Neutrophil (primary cell): Measurements from ENCODE around the gene TNFSF12.

Source experiments
- H3K27ac ChIP-seq: fragments of 200-600 bp; sonication (generic); 2 replicates; pipeline ENCODE4 v1.5.1; 2016; ENCODE audit warnings: mild to moderate bottlenecking, moderate library complexity
- H3K27me3 ChIP-seq: fragments of 200-600 bp; sonication (generic); 2 replicates; pipeline ENCODE4 v1.6.0; 2016; ENCODE audit warnings: mild to moderate bottlenecking
- H3K36me3 ChIP-seq: fragments of 200-600 bp; sonication (generic); 2 replicates; pipeline ENCODE4 v1.5.1; 2017
- H3K4me1 ChIP-seq, 2 experiments: fragments of 200-600 bp in 1 of 2; sonication (generic) in 1 of 2; 1 replicate in 1 of 2; 2 replicates in 1 of 2; pipeline versions ENCODE4 v1.5.1 to v1.6.1; 2013 to 2016; ENCODE audit warnings: low read depth in 1 of 2, low read length in 1 of 2, mild to moderate bottlenecking in 1 of 2, moderate library complexity in 1 of 2; ENCODE audit not compliant: control insufficient read depth in 1 of 2, insufficient read depth in 1 of 2
- H3K4me3 ChIP-seq, 2 experiments: fragments of 200-600 bp in 1 of 2; sonication (generic) in 1 of 2; 1 replicate in 1 of 2; 2 replicates in 1 of 2; pipeline ENCODE4 v1.5.1; 2013 to 2016; ENCODE audit warnings: low read depth in 1 of 2, low read length in 1 of 2, mild to moderate bottlenecking in 1 of 2, moderate library complexity in 1 of 2
- H3K9me3 ChIP-seq: fragments of 200-600 bp; sonication (generic); 2 replicates; pipeline ENCODE4 v1.5.1; 2016
- TF ChIP-seq, protein P1 (sequence below): fragments of 200-600 bp; sonication (generic); IDR thresholded peaks from 2 replicates; pipeline ENCODE4 v1.5.1; 2016; ENCODE audit warnings: antibody characterized with exemption

The TNFSF12 gene

DNA sequence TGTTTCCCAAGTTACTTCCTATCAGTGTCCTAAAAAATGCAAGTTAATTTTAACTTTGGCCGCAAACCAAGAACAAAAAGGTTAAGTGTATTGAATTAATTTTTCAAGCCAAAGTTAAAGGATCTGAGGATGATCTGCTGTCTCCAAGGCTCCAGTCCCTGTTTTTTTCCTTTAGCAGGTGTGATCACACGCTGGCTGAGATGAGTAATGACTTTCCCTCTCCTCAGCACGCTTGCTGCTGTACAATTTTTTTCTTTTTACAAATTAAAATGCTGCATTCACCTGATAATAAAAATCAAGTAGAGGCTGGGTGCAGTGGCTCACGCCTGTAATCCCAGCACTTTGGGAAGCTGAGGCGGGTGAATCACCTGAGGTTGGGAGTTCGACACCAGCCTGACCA, 3.9 kb upstream of the TNFSF12 start:
- Histone ChIP-seq H3K4me3 (no peak overlapping the region), H3K9me3 (no peaks in the 10 kb centered on the region), H3K4me1 (peaks cover 14 to 18% of the 10 kb centered on the region in 2 experiments), H3K27ac (no peak overlapping the region), H3K36me3 (no peaks in the 10 kb centered on the region), H3K27me3 (peaks cover 36% of the 10 kb centered on the region)
- TF ChIP-seq, protein P1, sequence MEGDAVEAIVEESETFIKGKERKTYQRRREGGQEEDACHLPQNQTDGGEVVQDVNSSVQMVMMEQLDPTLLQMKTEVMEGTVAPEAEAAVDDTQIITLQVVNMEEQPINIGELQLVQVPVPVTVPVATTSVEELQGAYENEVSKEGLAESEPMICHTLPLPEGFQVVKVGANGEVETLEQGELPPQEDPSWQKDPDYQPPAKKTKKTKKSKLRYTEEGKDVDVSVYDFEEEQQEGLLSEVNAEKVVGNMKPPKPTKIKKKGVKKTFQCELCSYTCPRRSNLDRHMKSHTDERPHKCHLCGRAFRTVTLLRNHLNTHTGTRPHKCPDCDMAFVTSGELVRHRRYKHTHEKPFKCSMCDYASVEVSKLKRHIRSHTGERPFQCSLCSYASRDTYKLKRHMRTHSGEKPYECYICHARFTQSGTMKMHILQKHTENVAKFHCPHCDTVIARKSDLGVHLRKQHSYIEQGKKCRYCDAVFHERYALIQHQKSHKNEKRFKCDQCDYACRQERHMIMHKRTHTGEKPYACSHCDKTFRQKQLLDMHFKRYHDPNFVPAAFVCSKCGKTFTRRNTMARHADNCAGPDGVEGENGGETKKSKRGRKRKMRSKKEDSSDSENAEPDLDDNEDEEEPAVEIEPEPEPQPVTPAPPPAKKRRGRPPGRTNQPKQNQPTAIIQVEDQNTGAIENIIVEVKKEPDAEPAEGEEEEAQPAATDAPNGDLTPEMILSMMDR: no peak

DNA sequence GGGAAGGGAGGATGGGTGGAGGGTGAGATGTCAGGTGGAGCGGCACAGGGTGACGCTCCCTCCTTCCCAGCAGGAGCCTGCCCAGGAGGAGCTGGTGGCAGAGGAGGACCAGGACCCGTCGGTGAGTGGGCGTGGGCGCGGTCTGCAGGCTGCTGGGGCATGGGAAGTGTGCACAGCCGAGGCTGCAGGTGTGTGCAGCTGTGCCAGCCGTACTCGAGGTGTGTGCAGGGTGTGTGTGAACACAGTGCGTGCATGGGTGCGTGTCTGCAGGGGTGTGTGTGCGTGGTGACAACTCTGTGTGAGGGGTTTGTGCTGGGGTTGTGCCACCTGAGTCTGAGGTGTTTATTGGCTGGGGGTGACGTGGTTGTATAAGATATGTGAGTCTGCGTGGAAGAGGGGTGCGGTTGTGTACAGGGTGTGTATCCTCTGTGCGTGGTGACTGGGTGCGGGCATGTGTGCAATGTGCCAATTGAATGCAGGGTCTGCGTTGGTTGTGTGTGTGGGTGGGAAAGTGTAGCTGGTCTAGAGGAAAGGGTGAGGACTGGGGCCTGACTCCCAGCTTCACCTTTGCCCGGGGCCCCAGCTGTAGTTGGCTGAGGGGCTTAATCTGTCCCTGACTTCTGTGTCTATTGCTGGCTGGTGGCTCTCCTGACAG, 670 bp downstream of the TNFSF12 start:
- peaks cover 34% of the 10 kb centered on the region for H3K27me3 ChIP-seq
- H3K9me3 ChIP-seq: no peaks in the 10 kb centered on the region
- peak overlapping the region; percentile 75 for H3K27ac ChIP-seq
- peaks cover 30 to 39% of the 10 kb centered on the region in 2 experiments for H3K4me1 ChIP-seq
- H3K4me3 ChIP-seq: peak overlapping the region; percentile 57 to 72
- TF ChIP-seq, protein P1: no peak
- no peaks in the 10 kb centered on the region for H3K36me3 ChIP-seq

DNA sequence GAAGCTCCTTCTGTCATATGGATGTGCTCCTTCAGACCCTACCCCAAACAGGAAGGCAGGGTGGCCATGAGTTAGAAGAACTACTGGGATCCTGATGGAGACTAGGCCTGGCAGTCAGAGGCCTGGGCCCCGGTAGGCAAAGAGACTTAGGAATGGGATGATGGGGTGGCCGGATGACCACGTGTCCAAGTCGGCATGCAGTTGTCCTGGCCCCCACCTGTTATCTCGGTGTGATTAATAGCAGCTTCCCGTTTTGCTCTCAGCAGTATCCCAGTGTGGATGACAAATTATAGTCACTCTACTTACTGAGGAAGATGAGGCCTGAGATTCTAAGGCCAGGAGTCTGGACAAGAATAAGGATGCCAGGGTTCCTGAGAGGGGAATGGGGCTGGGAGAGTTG, 1.5 kb downstream of the TNFSF12 start:
- no peaks in the 10 kb centered on the region for H3K9me3 ChIP-seq
- no peak overlapping the region for H3K4me3 ChIP-seq
- TF ChIP-seq, protein P1: no peak
- peaks cover 30 to 39% of the 10 kb centered on the region in 2 experiments for H3K4me1 ChIP-seq
- no peaks in the 10 kb centered on the region for H3K36me3 ChIP-seq
- H3K27ac ChIP-seq: no peak overlapping the region
- peaks cover 34% of the 10 kb centered on the region for H3K27me3 ChIP-seq

DNA sequence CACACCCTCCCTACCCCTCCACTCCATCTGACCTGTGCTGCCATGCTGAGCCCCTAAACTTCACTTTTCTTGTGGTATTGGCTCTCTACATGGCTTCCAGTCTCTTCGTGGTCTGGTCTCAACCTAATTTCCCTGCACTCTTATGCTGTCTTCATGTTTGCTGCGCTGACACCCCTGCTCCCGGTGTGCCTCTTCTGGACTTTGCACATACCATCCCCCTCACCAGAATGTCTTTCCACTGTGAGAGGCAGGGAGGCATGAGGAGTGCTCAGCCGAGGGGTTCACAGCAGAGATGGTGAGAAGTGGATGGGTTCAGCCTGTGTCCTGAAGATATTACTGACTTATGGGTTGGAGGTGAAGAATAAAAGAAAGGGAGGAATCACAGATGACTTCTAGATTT, 2.5 kb downstream of the TNFSF12 start:
- no peak overlapping the region for H3K27ac ChIP-seq

DNA sequence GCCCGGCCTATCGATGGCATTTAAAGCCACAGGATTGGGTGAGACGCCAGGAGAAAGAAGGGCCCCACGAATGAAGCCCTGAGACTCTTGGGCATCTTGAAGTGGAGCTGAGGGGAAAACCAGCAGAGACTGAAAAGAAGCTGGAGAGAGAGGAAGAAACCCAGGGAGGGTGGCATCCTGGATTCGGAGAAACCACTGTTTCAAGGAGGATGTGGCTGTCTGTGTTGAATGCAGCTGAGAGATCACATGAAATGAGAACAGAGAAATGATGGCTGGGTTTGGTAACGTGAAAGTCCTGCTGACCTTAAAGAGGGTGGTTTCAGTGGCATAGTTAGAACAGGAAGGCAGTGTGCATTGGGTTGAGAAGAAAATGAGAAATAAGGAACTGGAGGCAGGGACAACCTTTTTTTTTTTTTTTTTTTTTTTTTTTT, 3.8 kb downstream of the TNFSF12 start:
- H3K27ac ChIP-seq: peak overlapping the region; percentile 75
- no peaks in the 10 kb centered on the region for H3K9me3 ChIP-seq
- no peaks in the 10 kb centered on the region for H3K36me3 ChIP-seq
- H3K4me3 ChIP-seq: no peak overlapping the region
- H3K27me3 ChIP-seq: peaks cover 29% of the 10 kb centered on the region
- H3K4me1 ChIP-seq: peaks cover 36 to 47% of the 10 kb centered on the region in 2 experiments
- TF ChIP-seq, protein P1: no peak

More for the DNA sequence above, 2.5 kb downstream of the TNFSF12 start:
- Histone ChIP-seq H3K9me3 (no peaks in the 10 kb centered on the region), H3K36me3 (no peaks in the 10 kb centered on the region), H3K4me1 (peaks cover 30 to 39% of the 10 kb centered on the region in 2 experiments), H3K27me3 (peaks cover 34% of the 10 kb centered on the region), H3K4me3 (no peak overlapping the region)
- TF ChIP-seq, protein P1: no peak
